Parathyroid adenoma (tissue), 2 donors: ENCODE data around the gene MYBPH.

Source experiments
- H2AFZ ChIP-seq: fragments of 300-600 bp; sonication (generic); one replicate; pipeline ENCODE4 v1.7.0; 2017; ENCODE audit warnings: antibody characterized with exemption, mild to moderate bottlenecking
- H3K27ac ChIP-seq: fragments of 300-600 bp; sonication (generic); one replicate; pipeline ENCODE4 v1.7.0; 2017
- H3K27me3 ChIP-seq: fragments of 300-600 bp; sonication (generic); one replicate; pipeline ENCODE4 v1.7.0; 2017; ENCODE audit warnings: low read length; ENCODE audit not compliant: control insufficient read depth, insufficient read depth
- H3K36me3 ChIP-seq: fragments of 300-600 bp; sonication (generic); one replicate; pipeline ENCODE4 v1.7.0; 2017; ENCODE audit warnings: low read length; ENCODE audit not compliant: control insufficient read depth, insufficient read depth
- H3K4me1 ChIP-seq: fragments of 300-600 bp; sonication (generic); one replicate; pipeline ENCODE4 v1.7.0; 2017; ENCODE audit warnings: control low read depth
- H3K4me2 ChIP-seq: fragments of 300-600 bp; sonication (generic); one replicate; pipeline ENCODE4 v1.7.0; 2017; ENCODE audit warnings: low read length
- H3K4me3 ChIP-seq: fragments of 300-600 bp; sonication (generic); one replicate; pipeline ENCODE4 v1.7.0; 2017; ENCODE audit warnings: low read depth, low read length
- H3K79me2 ChIP-seq: fragments of 300-600 bp; sonication (generic); one replicate; pipeline ENCODE4 v1.7.0; 2017; ENCODE audit warnings: control low read depth
- H3K9ac ChIP-seq: fragments of 300-600 bp; sonication (generic); one replicate; pipeline ENCODE4 v1.7.0; 2017; ENCODE audit warnings: mild to moderate bottlenecking
- H3K9me3 ChIP-seq: fragments of 300-600 bp; sonication (generic); one replicate; pipeline ENCODE4 v1.7.0; 2017; ENCODE audit warnings: low read length; ENCODE audit not compliant: control insufficient read depth
- TF ChIP-seq, protein P1 (sequence below): fragments of 300-600 bp; sonication (generic); IDR thresholded peaks from one replicate; pipeline ENCODE4 v1.7.0; 2017; ENCODE audit warnings: antibody characterized with exemption, mild to moderate bottlenecking
- donor health status: primary hyperparathyroidism.

The MYBPH gene

DNA sequence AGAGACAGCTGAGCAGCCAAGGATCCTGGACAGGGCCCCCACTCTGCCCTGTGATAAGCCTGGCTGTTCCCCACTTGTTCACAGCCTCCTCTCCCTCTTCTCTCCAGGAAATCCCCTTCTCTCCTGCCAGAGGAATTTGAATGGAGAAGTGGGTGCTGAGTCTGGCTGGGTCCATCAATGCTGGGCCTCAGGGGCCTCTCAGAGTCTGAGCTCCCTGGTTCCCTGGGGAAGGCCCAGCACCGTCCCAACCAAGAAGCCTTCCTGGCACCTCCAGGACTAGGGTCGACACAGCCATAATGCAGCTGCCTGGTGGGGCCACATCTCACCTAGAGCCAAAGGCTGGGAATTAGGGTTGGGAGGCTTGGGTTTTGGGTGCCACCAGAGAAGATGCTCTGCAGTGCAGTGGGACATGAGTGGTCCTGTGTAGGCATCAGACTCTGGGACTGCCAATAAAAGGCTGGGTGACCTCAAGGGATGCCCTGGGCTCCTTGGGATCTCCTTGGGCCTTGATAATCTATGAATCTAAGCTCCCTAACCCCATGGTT lies 2.5 kb downstream of the MYBPH start:
- TF ChIP-seq, protein P1, sequence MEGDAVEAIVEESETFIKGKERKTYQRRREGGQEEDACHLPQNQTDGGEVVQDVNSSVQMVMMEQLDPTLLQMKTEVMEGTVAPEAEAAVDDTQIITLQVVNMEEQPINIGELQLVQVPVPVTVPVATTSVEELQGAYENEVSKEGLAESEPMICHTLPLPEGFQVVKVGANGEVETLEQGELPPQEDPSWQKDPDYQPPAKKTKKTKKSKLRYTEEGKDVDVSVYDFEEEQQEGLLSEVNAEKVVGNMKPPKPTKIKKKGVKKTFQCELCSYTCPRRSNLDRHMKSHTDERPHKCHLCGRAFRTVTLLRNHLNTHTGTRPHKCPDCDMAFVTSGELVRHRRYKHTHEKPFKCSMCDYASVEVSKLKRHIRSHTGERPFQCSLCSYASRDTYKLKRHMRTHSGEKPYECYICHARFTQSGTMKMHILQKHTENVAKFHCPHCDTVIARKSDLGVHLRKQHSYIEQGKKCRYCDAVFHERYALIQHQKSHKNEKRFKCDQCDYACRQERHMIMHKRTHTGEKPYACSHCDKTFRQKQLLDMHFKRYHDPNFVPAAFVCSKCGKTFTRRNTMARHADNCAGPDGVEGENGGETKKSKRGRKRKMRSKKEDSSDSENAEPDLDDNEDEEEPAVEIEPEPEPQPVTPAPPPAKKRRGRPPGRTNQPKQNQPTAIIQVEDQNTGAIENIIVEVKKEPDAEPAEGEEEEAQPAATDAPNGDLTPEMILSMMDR, result no peak
- H3K4me1 ChIP-seq, result no peaks in the 10 kb centered on the region
- H3K27ac ChIP-seq, result no peak overlapping the region
- no peaks in the 10 kb centered on the region for H3K36me3 ChIP-seq
- no peak overlapping the region for H3K4me2 ChIP-seq
- no peak overlapping the region for H2AFZ ChIP-seq
- no peak overlapping the region for H3K4me3 ChIP-seq
- H3K9me3 ChIP-seq, result no peaks in the 10 kb centered on the region
- H3K79me2 ChIP-seq, result no peaks in the 10 kb centered on the region
- H3K27me3 ChIP-seq, result no peaks in the 10 kb centered on the region
- no peak overlapping the region for H3K9ac ChIP-seq

DNA sequence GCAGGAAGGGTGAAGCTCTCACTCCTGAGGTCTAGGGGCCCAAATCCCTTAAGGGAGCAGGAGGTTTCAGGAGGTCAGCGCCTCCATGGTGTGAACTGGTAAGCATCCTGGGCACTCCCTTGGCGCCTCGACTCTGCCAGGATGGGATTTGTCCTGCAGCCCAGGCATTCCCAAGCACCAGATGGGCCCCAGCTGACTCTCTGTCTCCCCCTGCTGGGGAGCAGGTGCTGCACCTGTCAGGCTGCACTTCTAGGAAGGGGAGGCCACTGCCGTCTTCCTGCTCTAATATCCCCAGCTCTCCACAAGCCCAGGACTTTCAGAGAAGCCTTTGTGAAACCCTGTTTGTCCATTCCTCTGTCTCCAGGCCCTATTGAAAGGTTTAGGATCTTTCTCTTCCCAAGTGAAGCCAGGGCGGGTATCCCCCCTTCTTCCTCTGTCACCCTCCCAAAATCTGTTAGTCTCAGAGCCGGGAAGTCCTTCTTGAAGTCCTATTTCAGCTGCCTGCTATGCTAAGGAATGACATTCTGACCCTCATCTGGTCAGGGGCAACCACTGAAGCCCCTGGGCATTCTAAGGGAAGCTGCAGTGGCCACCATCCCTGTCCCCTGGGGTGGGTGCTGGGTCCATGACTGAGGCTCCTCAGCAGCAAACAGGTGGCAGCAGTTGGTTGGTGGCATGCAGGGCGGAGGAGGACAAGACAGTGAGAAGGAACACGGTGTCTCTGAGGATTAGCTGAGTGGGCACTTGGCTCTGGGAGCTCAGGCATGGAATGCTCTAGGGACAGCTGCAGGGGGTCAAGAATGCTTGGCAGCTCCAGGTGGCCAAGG lies 3.2 kb downstream of the MYBPH start:
- Histone ChIP-seq H3K27me3 (no peaks in the 10 kb centered on the region), H3K79me2 (no peaks in the 10 kb centered on the region), H3K27ac (no peak overlapping the region), H3K9ac (no peak overlapping the region), H3K36me3 (no peaks in the 10 kb centered on the region), H2AFZ (no peak overlapping the region), H3K4me3 (no peak overlapping the region), H3K4me1 (no peaks in the 10 kb centered on the region), H3K9me3 (no peaks in the 10 kb centered on the region), H3K4me2 (no peak overlapping the region)
- TF ChIP-seq, protein P1, result peak; percentile 70

DNA sequence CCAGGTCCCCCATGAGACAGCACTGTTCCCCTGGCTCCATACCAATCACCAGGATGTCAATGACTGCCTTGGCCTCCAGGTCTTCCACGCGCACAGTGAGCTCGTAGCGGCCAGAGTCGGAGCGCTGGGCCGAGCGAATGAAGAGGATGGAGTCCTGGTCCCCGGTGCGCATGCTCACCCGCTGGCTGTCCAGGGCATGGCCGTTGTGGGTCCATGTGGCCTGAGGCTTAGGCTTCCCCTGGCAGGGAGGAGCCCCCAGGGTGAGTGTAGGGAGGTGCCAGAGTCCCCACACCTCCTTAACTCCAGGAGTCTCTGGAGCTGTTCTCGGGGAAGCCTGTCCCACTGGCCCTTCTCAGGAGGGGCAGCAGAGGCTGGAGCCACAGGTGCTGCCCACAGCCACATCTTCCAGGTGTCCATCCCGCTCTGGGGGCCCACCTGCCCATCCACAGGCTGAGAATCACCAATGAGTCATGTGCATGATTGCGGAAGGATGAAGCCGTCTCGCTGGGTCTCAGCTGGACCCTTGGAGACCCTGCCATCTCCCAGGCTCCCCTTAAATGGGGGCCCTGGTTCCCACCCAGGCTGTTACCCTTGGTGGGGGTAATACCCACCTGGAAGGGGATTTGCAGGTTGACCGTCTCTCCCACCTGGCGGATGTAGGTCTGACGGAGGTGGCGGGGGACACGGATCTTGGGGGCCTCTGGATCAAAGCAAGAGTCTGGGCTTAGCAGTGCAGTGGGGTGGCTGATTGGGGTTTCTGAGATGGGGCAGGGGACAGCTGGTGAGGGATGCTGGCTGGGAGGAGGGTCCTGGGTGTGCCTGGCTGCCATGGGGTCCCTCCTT lies 4.1 kb downstream of the MYBPH start:
- H3K79me2 ChIP-seq, result no peaks in the 10 kb centered on the region
- H3K4me1 ChIP-seq, result no peaks in the 10 kb centered on the region
- no peak overlapping the region for H2AFZ ChIP-seq
- H3K4me2 ChIP-seq, result no peak overlapping the region
- TF ChIP-seq, protein P1, result no peak
- H3K9ac ChIP-seq, result no peak overlapping the region
- no peak overlapping the region for H3K27ac ChIP-seq
- H3K9me3 ChIP-seq, result no peaks in the 10 kb centered on the region
- no peak overlapping the region for H3K4me3 ChIP-seq
- H3K27me3 ChIP-seq, result no peaks in the 10 kb centered on the region
- H3K36me3 ChIP-seq, result no peaks in the 10 kb centered on the region

DNA sequence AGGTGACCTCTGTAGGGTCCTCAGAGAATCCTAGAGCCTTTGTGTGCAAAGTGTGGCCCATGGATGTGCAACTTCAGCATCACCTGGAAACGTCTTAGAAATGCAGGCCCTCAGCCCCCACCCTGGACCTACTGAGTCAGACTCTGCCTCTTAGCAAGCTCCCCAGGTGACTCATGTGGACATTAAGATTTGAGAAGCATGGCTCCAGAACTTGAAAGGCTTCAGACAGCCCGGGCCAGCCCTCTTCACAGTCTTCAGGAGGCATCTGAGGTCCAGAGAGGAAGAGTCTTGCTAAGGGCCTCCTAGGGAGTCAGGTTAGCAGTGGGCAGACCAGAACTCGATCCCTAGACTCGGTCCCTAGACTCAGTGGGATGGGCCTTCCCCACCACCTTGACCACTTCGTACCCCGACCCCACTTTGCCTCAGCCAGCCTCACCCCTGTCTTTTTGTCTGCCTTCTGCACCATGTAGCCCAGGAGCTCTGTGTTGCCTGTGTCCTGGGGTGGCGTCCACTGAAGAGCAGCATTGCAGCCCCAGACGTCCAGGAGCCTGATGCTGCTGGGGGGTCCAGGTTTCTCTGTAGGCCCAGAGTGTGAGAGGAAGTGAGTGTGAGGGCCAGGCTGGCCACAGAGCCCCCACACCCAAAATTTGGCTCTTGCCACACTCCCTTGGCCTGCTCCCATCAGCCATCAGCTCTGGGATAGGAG lies 4.8 kb downstream of the MYBPH start:
- H3K36me3 ChIP-seq, result no peaks in the 10 kb centered on the region
- H3K27ac ChIP-seq, result no peak overlapping the region
- H2AFZ ChIP-seq, result no peak overlapping the region
- H3K9ac ChIP-seq, result no peak overlapping the region
- H3K4me3 ChIP-seq, result no peak overlapping the region
- H3K79me2 ChIP-seq, result no peaks in the 10 kb centered on the region
- H3K9me3 ChIP-seq, result no peaks in the 10 kb centered on the region
- TF ChIP-seq, protein P1, result no peak
- H3K4me2 ChIP-seq, result no peak overlapping the region
- H3K4me1 ChIP-seq, result peaks cover 3% of the 10 kb centered on the region
- no peaks in the 10 kb centered on the region for H3K27me3 ChIP-seq
